Neural progenitor cell (in vitro differentiated cells): ENCODE results near the gene CAPZB.
A peak's percentile ranks its signal among the peaks of the same experiment; 100 is the strongest.

Experiments used
- EZH2 ChIP-seq: fragments of 200-600 bp; sonication (generic); IDR thresholded peaks from 2 replicates; pipeline ENCODE4 v1.6.1; 2017; ENCODE audit warnings: antibody characterized with exemption, mild to moderate bottlenecking, moderate library complexity
- EZH2phosphoT487 ChIP-seq: fragments of 200-600 bp; sonication (generic); IDR thresholded peaks from 2 replicates; pipeline ENCODE4 v1.6.1; 2017; ENCODE audit warnings: antibody characterized with exemption
- TF ChIP-seq, protein P1 (sequence below): fragments of 200-600 bp; sonication (generic); IDR thresholded peaks from 2 replicates; pipeline ENCODE4 v1.5.1; 2017; ENCODE audit warnings: antibody characterized with exemption, mild to moderate bottlenecking

DNA sequence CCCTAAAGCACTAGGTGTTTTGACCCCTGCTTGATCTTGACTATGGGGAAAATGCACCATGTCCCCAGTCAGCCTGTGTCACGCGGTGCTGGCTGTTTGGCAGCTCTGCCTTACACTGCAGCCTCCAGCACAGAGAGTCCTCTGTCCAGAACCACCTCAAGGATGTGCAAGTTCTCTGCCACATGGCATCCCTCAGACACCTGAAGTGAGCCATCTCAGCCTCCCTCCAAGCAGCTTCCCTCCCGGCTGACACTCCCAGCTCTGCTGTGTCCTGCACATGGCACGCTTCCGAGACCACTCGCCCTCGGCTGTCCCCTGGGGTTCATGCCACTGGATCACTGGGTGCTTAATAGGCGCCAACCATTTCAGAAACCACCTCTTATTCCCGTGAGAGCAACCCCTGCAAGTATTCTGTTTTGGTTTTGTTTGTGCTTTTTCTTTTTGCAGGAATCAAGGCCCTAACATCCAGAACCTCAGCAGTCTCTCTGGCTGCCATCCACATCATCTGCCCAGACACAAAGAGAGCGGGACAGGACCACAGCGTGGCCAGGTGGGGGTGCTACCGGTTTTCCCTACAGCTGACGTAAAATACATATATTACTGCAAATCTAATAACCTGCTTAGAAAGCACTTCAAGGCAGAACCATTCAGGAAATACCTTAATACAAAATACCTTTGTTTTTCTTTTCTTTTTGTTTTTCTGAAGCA, 45.7 kb downstream of the CAPZB start:
- TF ChIP-seq, protein P1, sequence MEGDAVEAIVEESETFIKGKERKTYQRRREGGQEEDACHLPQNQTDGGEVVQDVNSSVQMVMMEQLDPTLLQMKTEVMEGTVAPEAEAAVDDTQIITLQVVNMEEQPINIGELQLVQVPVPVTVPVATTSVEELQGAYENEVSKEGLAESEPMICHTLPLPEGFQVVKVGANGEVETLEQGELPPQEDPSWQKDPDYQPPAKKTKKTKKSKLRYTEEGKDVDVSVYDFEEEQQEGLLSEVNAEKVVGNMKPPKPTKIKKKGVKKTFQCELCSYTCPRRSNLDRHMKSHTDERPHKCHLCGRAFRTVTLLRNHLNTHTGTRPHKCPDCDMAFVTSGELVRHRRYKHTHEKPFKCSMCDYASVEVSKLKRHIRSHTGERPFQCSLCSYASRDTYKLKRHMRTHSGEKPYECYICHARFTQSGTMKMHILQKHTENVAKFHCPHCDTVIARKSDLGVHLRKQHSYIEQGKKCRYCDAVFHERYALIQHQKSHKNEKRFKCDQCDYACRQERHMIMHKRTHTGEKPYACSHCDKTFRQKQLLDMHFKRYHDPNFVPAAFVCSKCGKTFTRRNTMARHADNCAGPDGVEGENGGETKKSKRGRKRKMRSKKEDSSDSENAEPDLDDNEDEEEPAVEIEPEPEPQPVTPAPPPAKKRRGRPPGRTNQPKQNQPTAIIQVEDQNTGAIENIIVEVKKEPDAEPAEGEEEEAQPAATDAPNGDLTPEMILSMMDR, result peak; percentile 58
- TF ChIP-seq EZH2 (no peak), EZH2phosphoT487 (no peak)
